Hepatocyte (in vitro differentiated cells): Measurements from ENCODE around the gene RREB1.

Experiments used
- EZH2 ChIP-seq: fragments of 200-600 bp; sonication (generic); IDR thresholded peaks from 2 replicates; pipeline ENCODE4 v1.6.1; 2016; ENCODE audit warnings: antibody characterized with exemption, mild to moderate bottlenecking, borderline replicate concordance
- TF ChIP-seq, protein P1 (sequence below): fragments of 200-600 bp; sonication (generic); IDR thresholded peaks from 2 replicates; pipeline ENCODE4 v1.5.1; 2016; ENCODE audit warnings: antibody characterized with exemption, mild to moderate bottlenecking; ENCODE audit not compliant: poor library complexity

DNA sequence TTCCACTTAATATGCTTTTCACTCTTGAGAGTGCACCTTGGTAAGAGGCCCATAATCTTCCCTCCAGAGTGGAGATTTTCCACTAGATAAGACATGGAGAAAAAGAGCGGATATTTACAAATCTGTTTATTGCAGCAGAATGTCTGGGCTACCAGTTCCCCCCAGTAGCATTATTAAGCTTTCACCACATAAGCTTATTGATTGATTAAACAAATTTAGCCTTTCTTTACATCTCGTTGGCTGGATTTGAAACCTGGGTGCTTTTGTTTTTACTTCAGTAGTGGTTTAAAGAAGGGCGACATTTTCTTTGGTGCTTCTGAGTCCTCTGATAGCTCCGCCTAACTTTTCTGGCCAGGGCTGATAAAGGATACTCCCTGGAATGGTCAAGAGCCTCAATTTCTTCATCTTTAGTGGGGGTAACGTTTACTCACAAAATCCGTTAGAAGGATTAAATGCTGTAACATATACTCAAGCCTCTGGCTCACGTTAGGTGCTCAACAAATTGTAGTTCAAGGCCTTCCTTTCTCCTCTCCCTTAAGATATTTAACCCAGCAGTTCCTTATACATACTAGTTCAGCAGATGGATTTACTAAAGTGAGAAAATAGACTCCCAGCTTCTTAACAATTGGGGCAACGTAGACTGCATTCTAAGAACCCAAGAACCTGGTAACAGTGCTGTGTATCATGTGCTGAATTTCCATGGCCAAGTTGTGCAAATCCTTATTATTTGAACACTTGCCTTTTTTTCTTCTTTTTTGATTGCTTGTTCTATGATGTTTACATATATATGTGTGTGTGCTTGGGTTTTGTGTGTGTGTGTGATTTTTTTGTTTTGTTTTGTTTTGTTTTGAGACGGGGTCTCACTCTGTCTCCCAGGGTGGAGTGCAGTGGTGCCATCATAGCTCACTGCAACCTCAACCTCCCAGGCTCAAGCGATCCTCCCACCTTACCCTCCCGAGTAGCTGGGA, 91.4 kb downstream of the RREB1 start:
- TF ChIP-seq, protein P1, sequence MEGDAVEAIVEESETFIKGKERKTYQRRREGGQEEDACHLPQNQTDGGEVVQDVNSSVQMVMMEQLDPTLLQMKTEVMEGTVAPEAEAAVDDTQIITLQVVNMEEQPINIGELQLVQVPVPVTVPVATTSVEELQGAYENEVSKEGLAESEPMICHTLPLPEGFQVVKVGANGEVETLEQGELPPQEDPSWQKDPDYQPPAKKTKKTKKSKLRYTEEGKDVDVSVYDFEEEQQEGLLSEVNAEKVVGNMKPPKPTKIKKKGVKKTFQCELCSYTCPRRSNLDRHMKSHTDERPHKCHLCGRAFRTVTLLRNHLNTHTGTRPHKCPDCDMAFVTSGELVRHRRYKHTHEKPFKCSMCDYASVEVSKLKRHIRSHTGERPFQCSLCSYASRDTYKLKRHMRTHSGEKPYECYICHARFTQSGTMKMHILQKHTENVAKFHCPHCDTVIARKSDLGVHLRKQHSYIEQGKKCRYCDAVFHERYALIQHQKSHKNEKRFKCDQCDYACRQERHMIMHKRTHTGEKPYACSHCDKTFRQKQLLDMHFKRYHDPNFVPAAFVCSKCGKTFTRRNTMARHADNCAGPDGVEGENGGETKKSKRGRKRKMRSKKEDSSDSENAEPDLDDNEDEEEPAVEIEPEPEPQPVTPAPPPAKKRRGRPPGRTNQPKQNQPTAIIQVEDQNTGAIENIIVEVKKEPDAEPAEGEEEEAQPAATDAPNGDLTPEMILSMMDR, result no peak
- no peak for TF ChIP-seq EZH2
